ENCODE measurements around the gene SEC14L1.

SEC14L1 gene

DNA sequence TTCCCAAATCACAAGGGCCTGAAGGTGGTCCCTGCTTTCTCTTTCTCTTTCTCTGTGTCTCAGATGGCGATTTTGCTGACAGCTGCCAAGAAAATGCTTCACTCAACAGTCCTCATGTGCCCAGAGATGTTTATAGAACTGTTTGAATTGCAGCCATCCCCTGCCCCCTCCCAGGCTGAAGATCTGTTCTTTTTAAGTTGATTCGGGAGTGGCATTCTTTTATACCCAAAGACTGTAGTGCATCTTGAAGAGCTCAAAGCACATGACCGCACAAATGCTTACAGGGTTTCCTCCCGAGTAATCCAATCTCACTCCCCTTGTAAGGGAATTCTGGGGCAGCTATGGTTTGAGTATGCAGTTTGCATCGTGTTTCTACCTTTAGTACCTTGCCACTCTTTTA lies 75.7 kb downstream of the SEC14L1 start:
- DNase-seq: peak in 1 of 2 experiments; percentile 61

DNA sequence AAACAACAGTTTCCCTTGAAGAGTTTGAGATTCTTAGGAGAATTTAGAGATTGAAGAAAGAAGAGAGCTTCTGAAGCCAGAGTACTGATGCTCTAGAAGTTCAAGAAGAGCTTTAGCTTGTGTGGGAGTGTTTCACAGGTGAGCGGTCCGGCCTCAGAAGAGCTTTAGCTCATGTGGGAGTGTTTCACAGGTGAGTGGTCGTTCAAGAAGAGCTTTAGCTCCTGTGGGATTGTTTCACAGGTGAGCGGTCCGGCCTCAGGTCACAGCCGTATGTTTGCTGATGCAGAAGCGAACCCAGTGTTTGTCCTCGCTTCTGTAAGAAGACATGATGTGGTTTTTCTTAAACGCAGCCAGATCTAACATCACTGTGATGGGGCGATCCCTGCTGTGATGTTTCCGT lies 76.4 kb downstream of the SEC14L1 start:
- no peak for DNase-seq

DNA sequence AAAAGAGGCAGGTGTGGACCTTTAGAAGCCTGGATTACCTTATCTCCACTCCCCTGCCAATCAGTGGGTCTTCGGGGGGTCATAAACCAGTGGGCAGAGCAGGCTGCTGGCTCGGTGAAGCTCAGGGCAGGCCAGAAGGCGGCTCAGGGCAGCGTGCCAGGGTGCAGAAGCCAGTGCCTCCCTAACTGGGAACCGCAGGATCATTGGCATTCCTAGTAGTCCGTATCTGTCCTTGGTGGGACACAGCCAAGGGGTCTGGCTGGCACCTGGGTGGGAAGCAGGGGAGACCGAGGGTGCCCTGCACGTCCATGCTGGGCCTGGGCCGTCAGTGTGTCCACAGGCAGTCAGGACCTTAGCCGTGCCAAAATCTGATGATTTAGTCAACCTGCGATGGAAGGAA lies 76.8 kb downstream of the SEC14L1 start:
- DNase-seq: peak in 1 of 2 experiments; percentile 59

DNA sequence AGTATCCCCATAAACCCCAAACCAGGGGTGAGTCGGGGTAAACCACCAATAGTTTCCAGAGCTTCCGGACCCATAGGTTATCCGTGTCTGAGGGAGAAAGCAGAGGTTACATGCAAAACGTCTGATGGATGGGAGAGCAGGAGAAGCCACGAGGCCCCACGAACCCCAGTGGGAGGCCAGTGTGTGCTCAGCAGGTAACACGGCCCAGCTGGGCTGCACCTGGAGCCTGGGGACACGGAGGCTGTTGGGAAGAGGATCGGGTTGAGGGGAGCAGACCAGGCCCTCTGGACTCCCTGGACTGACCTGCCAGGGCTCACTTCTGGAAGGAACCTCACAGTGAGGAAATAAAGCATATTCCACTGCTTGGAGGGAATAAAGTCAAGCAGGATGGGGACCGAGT lies 78.1 kb downstream of the SEC14L1 start:
- DNase-seq: no peak

DNA sequence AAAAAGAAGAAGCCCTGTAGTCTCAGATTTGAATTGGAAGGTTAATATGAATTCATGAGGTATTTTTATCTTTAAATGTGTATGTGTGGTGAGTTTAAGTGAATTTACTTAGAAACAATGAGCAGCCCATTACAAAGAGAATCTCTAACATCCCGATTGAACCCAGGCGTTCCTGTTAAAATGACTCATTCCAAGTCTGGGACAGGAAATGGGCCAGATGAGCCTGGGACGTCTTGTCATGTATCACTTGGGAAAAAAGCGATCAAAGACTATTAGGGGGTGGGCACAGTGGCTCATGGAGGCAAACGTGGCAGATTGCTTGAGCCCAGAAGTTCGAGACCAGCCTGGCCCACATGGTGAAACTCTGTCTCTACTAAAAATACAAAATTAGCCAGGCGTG lies 81.6 kb downstream of the SEC14L1 start:
- DNase-seq: no peak

DNA sequence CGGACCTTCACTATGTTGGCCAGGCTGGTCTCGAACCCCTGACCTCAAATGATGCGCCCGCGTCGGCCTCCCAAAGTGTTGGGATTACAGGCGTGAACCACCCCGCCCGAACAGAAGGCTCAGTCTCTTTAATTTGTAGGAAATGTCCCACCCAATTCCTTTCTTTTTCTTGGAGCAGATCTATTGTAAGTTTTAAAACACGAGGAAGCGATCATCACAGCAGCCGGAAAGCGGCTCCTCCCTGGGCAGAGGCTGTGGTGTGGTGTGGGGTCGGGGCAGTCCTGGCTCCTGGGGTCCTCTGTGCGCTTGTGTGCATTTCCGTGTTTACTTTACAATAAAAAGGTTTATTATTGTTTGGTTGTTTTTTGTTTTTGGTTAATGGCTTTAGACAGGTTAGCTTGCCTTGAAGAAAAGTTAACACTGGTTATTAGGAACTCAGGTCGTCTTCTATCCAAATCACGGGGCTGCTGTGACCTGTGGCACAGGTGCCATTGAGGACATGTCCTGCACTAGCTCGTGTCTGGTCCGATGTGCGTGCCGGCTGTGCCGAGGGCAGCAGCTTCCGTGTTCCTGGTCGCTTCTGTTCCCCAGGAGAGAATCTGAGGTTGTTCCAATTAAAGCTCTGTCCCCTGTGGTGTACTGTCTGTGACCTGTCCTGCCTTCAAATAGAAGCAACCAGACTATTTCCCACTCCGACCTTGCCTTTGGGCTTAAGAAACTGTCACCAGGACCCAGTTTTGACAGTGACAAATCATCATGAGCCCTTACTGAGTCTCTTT lies 83.1 kb downstream of the SEC14L1 start:
- no peak for DNase-seq

DNA sequence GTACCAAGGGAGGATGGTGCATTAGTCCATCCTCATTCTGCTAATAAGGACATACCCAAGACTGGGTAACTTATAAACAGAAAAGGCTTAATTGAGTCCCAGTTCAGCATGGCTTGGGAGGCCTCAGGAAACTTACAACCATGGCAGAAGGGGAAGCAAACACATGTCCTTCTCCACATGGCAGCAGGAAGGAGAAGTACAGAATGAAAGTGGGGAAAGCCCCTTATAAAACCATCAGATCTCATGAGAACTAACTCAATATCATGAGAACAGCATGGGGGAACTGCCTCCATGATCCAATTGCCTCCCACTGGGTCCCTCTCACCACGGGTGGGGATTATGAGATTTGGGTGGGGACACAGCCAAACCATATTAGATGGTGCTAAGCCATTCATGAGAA lies 84.5 kb downstream of the SEC14L1 start:
- DNase-seq: no peak

DNA sequence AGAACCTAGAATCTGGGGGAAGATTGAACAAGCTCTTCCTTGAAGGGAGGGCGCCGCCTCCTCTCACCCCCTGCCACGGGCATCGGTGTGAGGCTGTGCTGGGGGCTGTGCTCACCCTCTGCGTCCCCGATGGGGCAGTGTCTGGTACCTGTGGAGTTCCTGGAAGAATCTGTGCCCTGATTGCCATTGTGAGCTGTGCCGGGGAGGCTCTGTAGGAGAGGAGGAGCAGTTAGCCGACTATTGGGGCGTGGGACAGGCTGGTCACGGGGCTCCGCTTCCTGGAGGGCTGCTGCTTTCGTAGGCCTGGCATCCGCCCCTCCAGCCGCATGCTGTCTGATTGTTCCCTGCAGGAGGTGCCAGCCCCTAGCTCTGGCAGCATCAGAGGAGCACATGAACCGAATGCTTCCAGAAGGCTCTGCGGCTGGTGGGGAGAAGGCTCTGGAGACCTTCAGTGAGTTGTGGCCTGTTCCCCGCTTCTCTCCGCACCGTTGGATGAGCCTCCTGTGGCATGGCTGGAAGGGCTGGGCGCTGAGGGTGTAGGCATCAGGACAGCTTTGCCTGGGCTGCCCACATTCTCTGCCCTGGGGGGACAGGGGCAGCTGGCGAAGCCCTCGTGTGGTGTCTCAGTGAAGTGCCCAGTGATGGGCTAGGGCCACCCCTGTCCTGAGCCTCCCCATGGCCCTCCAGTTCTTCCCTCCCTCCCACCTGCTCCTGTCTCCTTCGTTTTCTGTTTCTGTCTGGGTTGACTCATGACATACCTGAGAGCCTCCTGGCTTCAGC lies 86.9 kb downstream of the SEC14L1 start:
- DNase-seq: no peak

DNA sequence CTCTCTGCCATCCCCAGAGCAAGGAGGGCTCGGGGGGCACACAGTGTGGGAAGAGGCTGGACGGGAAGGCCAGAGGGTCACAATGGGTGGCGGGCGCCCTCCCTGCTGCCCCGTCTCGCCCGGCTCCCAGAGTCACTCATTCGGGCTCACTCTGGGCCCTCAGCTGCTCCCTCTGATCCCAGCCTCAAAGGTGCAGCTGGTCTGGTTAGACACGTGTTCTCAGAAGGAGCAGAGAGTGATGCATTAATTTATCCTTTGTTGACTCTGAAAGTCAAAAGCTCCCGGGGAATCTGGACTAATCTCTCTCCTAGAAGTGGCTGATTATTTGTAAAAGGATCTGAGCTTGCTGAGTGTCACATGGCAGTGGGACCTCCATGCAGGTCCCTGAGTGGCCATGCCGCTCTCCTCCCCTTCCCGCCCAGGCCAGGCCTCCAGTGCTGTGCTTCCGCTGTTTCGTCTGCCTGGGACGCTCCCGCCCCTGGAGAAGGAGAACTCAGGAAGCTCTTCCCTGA lies 87.5 kb downstream of the SEC14L1 start:
- no peak for DNase-seq

DNA sequence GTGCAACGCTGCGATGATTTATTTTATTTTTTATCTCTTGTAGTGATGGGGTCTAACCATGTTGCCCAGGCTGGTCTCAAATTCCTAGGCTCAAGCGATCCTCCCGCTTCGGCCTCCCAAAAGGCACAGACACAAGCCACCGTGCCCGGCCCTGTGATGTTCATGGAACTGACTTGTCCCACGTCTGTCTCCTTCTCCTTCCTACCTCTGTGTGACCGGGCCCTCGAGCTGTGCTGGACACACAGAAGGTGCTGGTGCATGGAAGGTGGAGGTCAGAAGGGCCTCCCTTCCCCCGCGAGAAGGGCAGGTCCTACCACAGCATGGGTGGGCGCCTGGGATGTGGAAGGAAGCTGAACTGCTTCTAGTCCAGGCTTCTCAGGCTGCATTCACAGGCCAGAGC lies 88.0 kb downstream of the SEC14L1 start:
- DNase-seq: no peak

DNA sequence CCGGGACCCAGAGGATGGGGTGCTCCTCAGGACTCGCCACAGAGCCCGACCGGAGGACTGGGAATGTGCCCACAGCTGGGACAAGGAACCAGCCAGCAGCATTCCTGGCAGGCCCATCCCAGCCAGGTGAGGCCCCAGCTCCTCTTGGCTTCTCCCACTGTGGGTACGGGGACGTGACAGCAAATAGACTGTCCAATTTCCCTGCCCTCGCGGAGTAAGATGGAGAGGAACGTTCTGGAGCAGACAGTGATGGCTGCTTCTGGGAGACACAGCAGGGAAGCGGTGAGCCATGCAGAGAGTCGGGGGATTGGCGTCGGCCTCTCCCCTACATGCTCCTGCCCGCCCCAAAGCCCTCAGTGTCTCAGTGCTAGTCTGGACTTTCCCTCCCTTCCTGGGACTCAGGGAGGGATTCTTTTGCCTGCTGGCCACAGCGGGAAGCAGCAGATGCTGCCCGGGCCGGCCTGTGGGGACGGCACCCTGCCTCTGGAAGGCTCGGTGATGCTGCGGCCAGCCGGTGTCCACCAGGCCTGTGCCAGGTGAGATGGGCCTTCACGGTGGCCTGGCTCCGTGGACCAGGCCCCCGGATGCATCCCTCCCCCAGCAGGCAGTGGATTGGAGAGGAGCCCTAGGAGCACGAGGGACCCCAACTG lies 89.1 kb downstream of the SEC14L1 start:
- no peak for DNase-seq

DNA sequence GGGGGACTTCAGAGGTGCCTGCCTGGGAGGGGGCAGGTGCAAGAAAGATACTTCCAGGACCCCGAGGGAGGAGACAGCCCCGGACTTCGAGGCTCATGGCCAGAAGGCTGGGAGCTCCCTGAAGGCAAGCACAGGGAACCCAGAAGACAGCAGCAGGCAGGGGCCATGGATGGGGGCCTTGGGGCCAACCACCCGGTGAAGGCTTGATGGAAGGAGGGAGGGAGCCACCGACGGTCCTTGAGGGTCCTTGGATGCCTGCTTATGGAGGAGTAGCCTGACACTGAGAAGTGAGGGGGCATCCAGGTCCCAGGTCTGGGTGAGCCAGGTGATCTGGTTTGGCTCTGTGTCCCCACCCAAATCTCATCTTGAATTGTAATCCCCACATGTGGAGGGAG lies 89.7 kb downstream of the SEC14L1 start:
- no peak for DNase-seq

DNA sequence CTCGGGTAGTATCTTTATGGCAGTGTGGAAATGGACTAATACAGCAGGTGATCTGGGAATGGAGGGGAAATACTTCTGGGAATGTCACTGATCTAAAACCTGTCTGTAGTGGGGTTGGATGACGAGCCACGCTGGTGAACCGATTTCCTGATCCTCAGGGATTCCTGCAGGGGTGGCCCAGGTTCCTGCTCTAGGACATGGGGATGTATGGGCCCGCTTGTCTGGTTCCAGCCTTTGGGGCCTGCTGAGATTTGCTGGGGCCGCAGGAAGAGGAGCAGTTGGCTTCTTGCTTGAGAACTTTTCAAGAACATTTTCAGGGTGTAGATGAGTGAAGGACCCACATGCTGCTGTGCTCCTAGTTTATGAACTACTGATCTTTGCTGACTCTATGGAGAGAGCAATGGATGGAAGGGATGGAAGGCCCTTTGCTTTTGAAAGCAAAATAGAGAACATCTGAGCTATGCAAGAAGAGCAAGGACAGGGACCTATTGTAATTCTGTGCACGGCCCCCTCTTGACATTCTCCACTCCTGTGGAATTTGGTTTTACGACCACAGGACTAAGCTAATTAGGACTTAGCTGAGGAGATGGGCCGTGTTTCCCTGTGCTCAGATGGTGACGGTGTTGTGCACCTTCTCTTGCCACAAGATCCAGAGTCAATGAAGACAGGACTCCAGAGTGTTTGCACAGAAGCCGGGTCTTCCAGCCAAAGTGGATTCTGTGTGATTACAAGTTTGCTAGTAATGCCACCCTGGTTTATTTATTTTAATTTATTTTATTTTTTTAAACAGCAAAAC lies 90.5 kb downstream of the SEC14L1 start:
- no peak for DNase-seq

DNA sequence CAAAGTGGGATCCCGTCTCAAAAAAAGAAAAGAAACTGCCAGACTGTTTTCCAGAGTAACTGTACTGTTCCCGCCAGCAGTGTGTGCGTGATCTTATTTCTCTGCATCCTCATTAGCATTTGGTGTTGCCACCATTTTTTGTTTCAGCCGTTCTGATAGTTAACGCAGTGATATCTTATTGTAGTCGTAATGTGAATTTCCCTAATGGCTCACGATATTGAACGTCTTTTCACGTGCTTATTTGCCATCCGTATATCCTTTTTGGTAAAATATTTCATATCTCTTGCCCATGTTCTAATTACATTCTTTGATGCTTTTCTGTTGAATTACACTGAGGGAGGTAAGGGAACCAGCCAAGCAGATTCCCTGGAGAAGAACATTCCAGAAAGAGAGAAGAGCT lies 92.4 kb downstream of the SEC14L1 start:
- DNase-seq: no peak

DNA sequence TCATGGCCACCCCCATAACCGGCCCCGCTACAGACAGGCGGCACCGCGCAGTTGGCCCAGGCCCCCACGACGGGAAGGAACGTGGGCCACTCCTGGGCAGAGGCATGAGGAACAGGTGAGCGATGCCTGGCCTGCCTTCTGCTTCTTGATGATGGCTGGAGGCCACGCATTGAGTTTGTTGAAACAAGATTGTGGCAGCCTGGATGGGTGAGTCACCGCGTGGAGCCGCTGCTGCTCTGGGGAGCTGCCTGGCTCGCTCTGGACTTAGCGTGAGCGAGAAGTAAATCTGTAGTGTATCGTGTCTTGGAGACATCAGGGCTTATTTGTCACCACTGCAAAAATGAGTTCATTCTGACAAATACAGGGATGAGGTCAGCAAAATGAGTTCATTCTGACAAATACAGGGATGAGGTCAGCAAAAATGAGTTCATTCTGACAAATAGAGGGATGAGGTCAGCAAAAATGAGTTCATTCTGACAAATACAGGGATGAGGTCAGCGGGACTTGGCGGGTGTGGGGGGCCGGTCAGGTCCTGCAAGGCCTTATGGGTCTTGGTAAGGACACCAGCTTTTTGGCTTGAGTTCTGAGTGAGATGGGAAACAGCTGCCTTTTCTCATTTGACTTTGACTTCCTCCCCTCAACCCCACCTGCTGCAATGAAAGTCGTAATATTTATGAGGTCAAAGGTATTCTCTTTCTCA lies 93.0 kb downstream of the SEC14L1 start:
- no peak for DNase-seq

DNA sequence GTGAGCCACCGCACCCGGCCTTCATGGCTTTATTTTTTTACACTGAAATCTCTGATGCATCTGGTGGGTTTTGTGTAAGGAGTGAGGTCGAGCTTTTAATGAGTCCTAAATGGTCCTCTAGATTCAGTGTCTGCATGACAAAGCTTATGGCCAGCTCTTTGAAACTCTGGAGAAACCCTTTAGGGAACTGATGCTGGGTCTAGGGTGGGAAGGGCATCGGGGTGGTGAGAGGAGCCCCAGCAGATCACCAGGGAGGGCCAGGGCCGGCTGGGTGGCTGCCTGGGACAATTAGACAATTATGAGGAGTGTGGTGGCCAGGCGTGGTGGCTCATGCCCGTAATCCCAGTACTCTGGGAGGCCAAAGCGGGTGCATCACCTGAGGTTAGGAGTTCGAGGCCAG lies 93.9 kb downstream of the SEC14L1 start:
- DNase-seq: no peak

DNA sequence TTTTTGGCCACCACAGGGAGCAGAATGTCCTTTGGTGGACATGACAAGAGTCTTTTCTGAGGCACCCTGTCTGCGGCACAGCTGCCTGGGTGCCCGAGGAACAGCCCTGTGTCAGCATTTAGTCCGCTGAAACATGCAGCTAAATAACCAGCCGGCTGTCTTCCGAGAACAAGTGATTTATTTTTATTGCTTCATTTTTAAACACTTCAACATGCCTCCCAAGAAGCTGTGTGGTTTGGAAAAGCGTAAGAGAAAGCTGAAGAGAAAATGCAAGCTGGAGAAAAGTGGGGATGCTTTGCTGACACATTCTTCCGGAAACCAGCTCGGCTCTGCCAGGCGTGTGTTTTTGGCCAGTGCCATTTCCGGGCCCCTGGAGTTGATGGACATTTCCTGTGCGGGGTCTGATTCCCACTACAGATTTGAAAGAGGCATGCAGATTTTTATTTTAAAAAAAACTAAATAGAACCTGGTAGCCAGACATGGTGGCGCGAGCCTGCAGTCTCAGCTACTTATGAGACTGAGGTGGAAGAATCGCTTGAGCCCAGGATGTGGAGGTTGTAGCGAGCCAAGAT lies 94.7 kb downstream of the SEC14L1 start:
- DNase-seq: no peak

DNA sequence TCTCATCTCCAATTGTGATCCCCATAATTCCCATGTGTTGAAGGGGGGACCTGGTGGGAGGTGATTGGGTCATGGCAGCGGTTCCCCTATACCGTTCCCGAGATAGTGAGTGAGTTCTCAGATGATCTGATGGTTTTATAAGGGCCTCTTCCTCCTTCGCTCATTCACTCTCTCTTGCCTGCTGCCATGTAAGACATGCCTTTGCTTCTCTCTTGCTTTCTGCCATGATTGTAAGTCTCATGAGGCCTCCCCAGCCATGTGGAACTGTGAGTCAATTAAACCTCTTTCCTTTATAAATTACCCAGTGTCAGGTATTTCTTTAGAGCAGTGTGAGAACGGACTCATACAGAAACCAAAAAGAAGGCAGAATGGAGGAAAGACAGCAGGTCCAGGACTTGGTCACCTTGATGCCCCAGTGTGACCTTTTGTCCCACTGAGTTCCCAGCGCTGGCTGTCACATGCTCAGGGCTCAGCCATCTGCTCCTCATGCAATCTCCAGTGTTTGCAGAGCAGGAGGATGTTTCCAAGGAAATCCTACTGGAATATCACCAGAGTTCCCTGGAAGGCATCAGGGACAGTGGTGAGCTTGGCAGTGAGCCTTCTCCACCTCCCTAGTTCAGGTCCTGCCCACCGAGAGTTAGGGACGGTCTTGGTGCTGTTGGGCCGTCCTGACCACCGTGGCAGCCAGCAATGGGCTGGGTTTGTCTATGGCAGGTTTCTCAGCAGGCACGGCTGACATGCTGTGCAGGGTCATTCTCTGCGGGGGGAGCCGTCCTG lies 96.7 kb downstream of the SEC14L1 start:
- peak in 1 of 2 experiments; percentile 28 for DNase-seq

DNA sequence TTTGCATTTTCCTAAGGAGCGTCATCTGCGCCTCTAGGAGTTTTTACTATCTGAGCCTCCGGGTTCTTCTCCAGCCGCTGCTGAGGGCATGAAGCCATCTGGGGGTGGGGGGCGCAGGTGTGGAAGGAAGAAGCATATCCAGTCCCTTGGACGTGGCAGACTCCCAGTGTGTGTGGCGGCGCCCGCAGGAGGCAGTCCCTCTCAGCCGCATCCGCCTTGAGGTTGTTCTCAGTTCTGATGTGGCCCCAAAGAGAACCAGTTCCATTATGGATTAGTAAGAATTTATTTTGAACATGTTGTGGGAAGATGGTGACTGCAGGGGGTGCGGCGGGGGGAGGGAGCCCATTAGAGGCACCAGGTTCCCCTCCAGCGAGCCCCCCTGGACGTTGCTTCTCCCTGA lies 100.2 kb downstream of the SEC14L1 start:
- no peak for DNase-seq

DNA sequence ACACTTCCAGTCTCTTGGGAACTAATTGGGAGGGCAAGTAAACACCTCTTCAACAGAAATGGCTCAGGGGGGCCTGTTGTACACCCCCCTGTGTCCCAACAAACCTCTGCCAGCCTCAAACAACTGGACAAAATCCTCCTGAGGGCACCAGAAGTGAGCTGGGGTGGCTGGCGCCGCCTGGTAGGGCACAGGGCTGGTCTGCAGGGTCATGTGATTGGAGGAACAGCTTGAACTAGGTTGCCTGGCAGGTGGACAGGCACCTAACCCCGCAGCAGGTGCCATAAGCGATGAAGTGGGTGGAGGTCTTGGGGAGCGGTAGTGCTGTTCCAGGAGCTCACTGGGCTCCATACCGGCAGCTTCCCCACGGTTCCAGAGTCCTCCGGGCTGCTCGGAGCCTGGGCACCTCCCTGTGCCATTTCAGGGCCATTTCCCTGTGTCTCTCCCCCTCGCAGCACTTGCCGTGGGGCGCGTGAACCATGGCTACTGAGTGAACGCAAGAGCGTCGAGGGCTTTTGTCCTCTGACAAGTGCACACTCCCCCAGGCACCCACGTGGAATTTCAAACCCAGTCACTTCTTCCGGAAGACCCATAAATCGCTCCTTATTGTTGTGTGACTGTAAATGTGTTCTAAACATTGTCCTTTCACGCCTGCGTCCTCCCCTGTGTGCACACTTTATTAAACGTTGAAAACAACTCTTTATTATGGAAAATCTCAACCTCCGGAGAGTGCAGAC lies 101.5 kb downstream of the SEC14L1 start:
- no peak for DNase-seq

Measured in NCI-H446 (cell line).